A549 treated with dexamethasone at 1 μM for 4 hours (cell line): Measurements from ENCODE around the gene FAM53B. TPM values are rescaled to one million over a fixed set of nuclear protein-coding genes. Genes with fewer than 3 reads are reported as not detected.

Experiments used
- total RNA-seq: library from RNA; stranded (reverse); fragments of 200-300 nt; extraction: Qiagen RNA extraction; gene quantifications from 5 replicates; pipeline ENCODE4 v1.2.3, GENCODE V29; 2022

The FAM53B gene, protein sequence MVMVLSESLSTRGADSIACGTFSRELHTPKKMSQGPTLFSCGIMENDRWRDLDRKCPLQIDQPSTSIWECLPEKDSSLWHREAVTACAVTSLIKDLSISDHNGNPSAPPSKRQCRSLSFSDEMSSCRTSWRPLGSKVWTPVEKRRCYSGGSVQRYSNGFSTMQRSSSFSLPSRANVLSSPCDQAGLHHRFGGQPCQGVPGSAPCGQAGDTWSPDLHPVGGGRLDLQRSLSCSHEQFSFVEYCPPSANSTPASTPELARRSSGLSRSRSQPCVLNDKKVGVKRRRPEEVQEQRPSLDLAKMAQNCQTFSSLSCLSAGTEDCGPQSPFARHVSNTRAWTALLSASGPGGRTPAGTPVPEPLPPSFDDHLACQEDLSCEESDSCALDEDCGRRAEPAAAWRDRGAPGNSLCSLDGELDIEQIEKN
- total RNA-seq: 9.6 to 15.8 TPM (median 14.1 TPM) in 5 replicates

GRCh38 chr10:124744102-124745050 lies at the start of gene FAM53B:
Gene FAM53B (minus strand): TSS chr10:124744378. CDS start chr10:124706713, 37,665 bp downstream.

GRCh38 chr10:124791547-124792348 lies 47.6 kb upstream of the FAM53B start, which contains the start of gene EEF1AKMT2:
Gene EEF1AKMT2 (minus strand): TSS chr10:124791887. CDS start chr10:124791833, 54 bp downstream.

Other genes with a start within 250 kb of the FAM53B start
- 15.0 to 19.7 TPM (median 16.6 TPM) in 5 replicates for gene EEF1AKMT2, start 47.5 kb upstream of the FAM53B start, total RNA-seq
- 16.2 to 18.9 TPM (median 17.4 TPM) in 5 replicates for gene ABRAXAS2, start 57.4 kb upstream of the FAM53B start, total RNA-seq
- gene ZRANB1, start 197.7 kb upstream of the FAM53B start, total RNA-seq: 8.2 to 10.7 TPM (median 10.1 TPM) in 5 replicates